HT-29 (cell line): ENCODE data around the gene TCF4. TPM values are rescaled to one million over a fixed set of nuclear protein-coding genes. Genes with fewer than 3 reads are reported as not detected.

Source experiments
- DNase-seq: peaks from one replicate; pipeline ENCODE4 v3.0.0-alpha.2; 2015; ENCODE audit warnings: low spot score
- total RNA-seq: library from RNA; depleted of rRNA; stranded (reverse); fragments of >200 nt; shearing (Covaris generic); gene quantifications from 2 replicates; pipeline ENCODE4 v1.2.3, GENCODE V29; 2014

TCF4 gene
- total RNA-seq, 1 experiment from 2014 or later = 0.58 TPM

- DNase-seq = no peak
These were observed 40.9 kb downstream of the TCF4 start for GRCh38 chr18:55546851-55547704.

- no peak for DNase-seq
These were observed 44.0 kb downstream of the TCF4 start for GRCh38 chr18:55544014-55544413.

- no peak for DNase-seq
These were observed 44.8 kb downstream of the TCF4 start for GRCh38 chr18:55543130-55543704.

GRCh38 chr18:55541571-55541970 is 46.4 kb downstream of the TCF4 start:
- DNase-seq = no peak

GRCh38 chr18:55539240-55539639 is 48.8 kb downstream of the TCF4 start:
- DNase-seq = no peak

- DNase-seq = no peak
These were observed 53.0 kb downstream of the TCF4 start for GRCh38 chr18:55534996-55535395.

GRCh38 chr18:55534547-55534946 is 53.4 kb downstream of the TCF4 start:
- no peak for DNase-seq

GRCh38 chr18:55530166-55530565 is 57.8 kb downstream of the TCF4 start:
- DNase-seq = no peak

GRCh38 chr18:55529581-55529980 is 58.4 kb downstream of the TCF4 start:
- DNase-seq = no peak

- DNase-seq = no peak
These were observed 62.1 kb downstream of the TCF4 start for GRCh38 chr18:55525845-55526244.

- DNase-seq = no peak
These were observed 63.5 kb downstream of the TCF4 start for GRCh38 chr18:55524353-55525073.

- no peak for DNase-seq
These were observed 65.0 kb downstream of the TCF4 start for GRCh38 chr18:55523001-55523400.

GRCh38 chr18:55522011-55522410 is 66.0 kb downstream of the TCF4 start:
- DNase-seq = peak; percentile 10

GRCh38 chr18:55517055-55517454 is 70.9 kb downstream of the TCF4 start:
- no peak for DNase-seq

GRCh38 chr18:55515941-55516710 is 71.9 kb downstream of the TCF4 start:
- DNase-seq = no peak

GRCh38 chr18:55515214-55515613 is 72.8 kb downstream of the TCF4 start:
- DNase-seq = no peak

GRCh38 chr18:55513161-55513560 is 74.8 kb downstream of the TCF4 start:
- no peak for DNase-seq

GRCh38 chr18:55511277-55511676 is 76.7 kb downstream of the TCF4 start:
- DNase-seq = no peak

GRCh38 chr18:55510809-55511208 is 77.2 kb downstream of the TCF4 start:
- DNase-seq = no peak

- DNase-seq = no peak
These were observed 78.2 kb downstream of the TCF4 start for GRCh38 chr18:55509631-55510324.

- DNase-seq = no peak
These were observed 79.3 kb downstream of the TCF4 start for GRCh38 chr18:55508651-55509050.
